Hepatocyte (in vitro differentiated cells): ENCODE results near the gene MRPL20. TPM values are rescaled to one million over a fixed set of nuclear protein-coding genes. Genes with fewer than 3 reads are reported as not detected.
"Not testable (repeated sequence)": the region's sequence is repeated elsewhere in the genome, so short reads cannot be mapped to it uniquely, and the experiment has no call there.

ENCODE experiments used
- DNase-seq: peaks from one replicate; pipeline ENCODE4 v3.0.0-alpha.2; 2016; ENCODE audit warnings: low spot score
- H2AFZ ChIP-seq: fragments of 200-600 bp; sonication (generic); 2 replicates; pipeline ENCODE4 v1.6.0; 2016; ENCODE audit warnings: antibody characterized with exemption, mild to moderate bottlenecking
- H3K27ac ChIP-seq: fragments of 200-600 bp; sonication (generic); 2 replicates; pipeline ENCODE4 v1.5.1; 2016; ENCODE audit warnings: mild to moderate bottlenecking
- H3K27me3 ChIP-seq: fragments of 200-600 bp; sonication (generic); 2 replicates; pipeline ENCODE4 v1.6.1; 2016
- H3K36me3 ChIP-seq: fragments of 200-600 bp; sonication (generic); replicated peaks from 2 replicates; pipeline ENCODE4 v1.5.1; 2016; ENCODE audit warnings: low read depth; ENCODE audit not compliant: insufficient read depth
- H3K4me1 ChIP-seq: fragments of 200-600 bp; sonication (generic); 2 replicates; pipeline ENCODE4 v1.5.1; 2016; ENCODE audit warnings: mild to moderate bottlenecking, moderate library complexity; ENCODE audit not compliant: insufficient read depth
- H3K4me2 ChIP-seq: fragments of 200-600 bp; sonication (generic); 2 replicates; pipeline ENCODE4 v1.6.0; 2016
- H3K4me3 ChIP-seq: fragments of 200-600 bp; sonication (generic); 2 replicates; pipeline ENCODE4 v1.5.1; 2016; ENCODE audit warnings: mild to moderate bottlenecking
- H3K79me2 ChIP-seq: fragments of 200-600 bp; sonication (generic); 2 replicates; pipeline ENCODE4 v1.6.0; 2017; ENCODE audit warnings: mild to moderate bottlenecking
- H3K9me2 ChIP-seq: fragments of 200-600 bp; sonication (generic); replicated peaks from 2 replicates; pipeline ENCODE4 v1.6.0; 2017; ENCODE audit warnings: mild to moderate bottlenecking; ENCODE audit not compliant: insufficient read depth
- H3K9me3 ChIP-seq: fragments of 200-600 bp; sonication (generic); 2 replicates; pipeline ENCODE4 v1.5.1; 2016; ENCODE audit warnings: low read depth, mild to moderate bottlenecking
- H4K20me1 ChIP-seq: fragments of 200-600 bp; sonication (generic); 2 replicates; pipeline ENCODE4 v1.6.0; 2016; ENCODE audit warnings: mild to moderate bottlenecking; ENCODE audit not compliant: insufficient read depth, poor library complexity, severe bottlenecking
- CTCF ChIP-seq: fragments of 200-600 bp; sonication (generic); IDR thresholded peaks from 2 replicates; pipeline ENCODE4 v1.5.1; 2016; ENCODE audit warnings: antibody characterized with exemption, mild to moderate bottlenecking; ENCODE audit not compliant: poor library complexity
- EZH2 ChIP-seq: fragments of 200-600 bp; sonication (generic); IDR thresholded peaks from 2 replicates; pipeline ENCODE4 v1.6.1; 2016; ENCODE audit warnings: antibody characterized with exemption, mild to moderate bottlenecking, borderline replicate concordance
- EZH2phosphoT487 ChIP-seq: fragments of 200-600 bp; sonication (generic); IDR thresholded peaks from one replicate; pipeline ENCODE4 v1.6.1; 2018; ENCODE audit warnings: antibody characterized with exemption, mild to moderate bottlenecking, low read depth, moderate library complexity; ENCODE audit not compliant: unreplicated experiment, severe bottlenecking
- WGBS: methylation state at CpG from one replicate; pipeline ENCODE4 v1.1.6; 2016; ENCODE audit warnings: low lambda C conversion rate; ENCODE audit errors: missing lambda C conversion rate; 5-methylcytosine and 5-hydroxymethylcytosine counted together
- polyA plus RNA-seq: library from polyadenylated mRNA; unstranded; fragments of >200 nt; fragmentation: Nextera tagmentation; extraction: Ambion mirVana; gene quantifications from 2 replicates; pipeline ENCODE4 v1.2.1, GENCODE V29; 2016
- total RNA-seq: library from RNA; depleted of rRNA; stranded (reverse); fragments of >200 nt; gene quantifications from 2 replicates; pipeline ENCODE4 v1.2.3, GENCODE V29; 2014

The MRPL20 gene
- total and polyA plus RNA-seq, 2 experiments from 2014 or later: 107 to 193 TPM

GRCh38 chr1:1418464-1419362 is 11.6 kb upstream of the MRPL20 start:
- no peaks in the 10 kb centered on the region for H3K36me3 ChIP-seq
- no peaks in the 10 kb centered on the region for H3K9me2 ChIP-seq
- no peak overlapping the region for H3K4me3 ChIP-seq
- no peak for DNase-seq
- WGBS: 92% methylated on average over 26 of the region's 26 CpGs
- H3K9me3 ChIP-seq: no peaks in the 10 kb centered on the region
- H3K79me2 ChIP-seq: no peaks in the 10 kb centered on the region
- H3K4me1 ChIP-seq: no peaks in the 10 kb centered on the region
- H3K4me2 ChIP-seq: no peak overlapping the region
- no peak for TF ChIP-seq CTCF
- no peak for TF ChIP-seq EZH2
- TF ChIP-seq EZH2phosphoT487: no peak
- H3K27ac ChIP-seq: no peak overlapping the region
- no peak overlapping the region for H2AFZ ChIP-seq
- no peaks in the 10 kb centered on the region for H4K20me1 ChIP-seq
- no peaks in the 10 kb centered on the region for H3K27me3 ChIP-seq

GRCh38 chr1:1417825-1418463 is 10.9 kb upstream of the MRPL20 start:
- not testable (repeated sequence) for H3K4me2 ChIP-seq, H3K36me3 ChIP-seq, H3K9me3 ChIP-seq, H2AFZ ChIP-seq, H3K27ac ChIP-seq, H4K20me1 ChIP-seq, H3K4me1 ChIP-seq, H3K4me3 ChIP-seq, DNase-seq, H3K9me2 ChIP-seq, H3K79me2 ChIP-seq, H3K27me3 ChIP-seq
- WGBS: 87% methylated on average over 25 of the region's 25 CpGs

- H3K4me1 ChIP-seq, H3K36me3 ChIP-seq, H3K9me2 ChIP-seq, H4K20me1 ChIP-seq, DNase-seq, H3K27me3 ChIP-seq, H2AFZ ChIP-seq, H3K4me2 ChIP-seq, H3K4me3 ChIP-seq, H3K79me2 ChIP-seq, H3K9me3 ChIP-seq, H3K27ac ChIP-seq: not testable (repeated sequence)
- WGBS: 77% methylated on average over 5 of the region's 5 CpGs
These were observed 10.3 kb upstream of the MRPL20 start for GRCh38 chr1:1417396-1417795.

GRCh38 chr1:1415751-1416150 is 8.7 kb upstream of the MRPL20 start:
- Histone ChIP-seq H3K27ac (no peak overlapping the region), H3K4me1 (no peaks in the 10 kb centered on the region), H2AFZ (no peak overlapping the region), H3K36me3 (no peaks in the 10 kb centered on the region), H3K79me2 (no peaks in the 10 kb centered on the region), H3K27me3 (no peaks in the 10 kb centered on the region), H4K20me1 (no peaks in the 10 kb centered on the region), H3K9me3 (no peaks in the 10 kb centered on the region), H3K9me2 (no peaks in the 10 kb centered on the region), H3K4me2 (no peak overlapping the region), H3K4me3 (no peak overlapping the region)
- no peak for DNase-seq
- no peak for TF ChIP-seq CTCF
- WGBS: 77% methylated on average over 13 of the region's 13 CpGs

GRCh38 chr1:1412311-1412902 is 5.3 kb upstream of the MRPL20 start:
- not testable (repeated sequence) for H3K4me2 ChIP-seq, H3K27ac ChIP-seq, DNase-seq, H3K9me3 ChIP-seq, H2AFZ ChIP-seq, H3K36me3 ChIP-seq, H3K9me2 ChIP-seq, H3K4me3 ChIP-seq, H3K27me3 ChIP-seq
- 93% methylated on average over 11 of the region's 11 CpGs for WGBS
- H4K20me1 ChIP-seq: peaks cover 13% of the 10 kb centered on the region
- peaks cover 12% of the 10 kb centered on the region for H3K4me1 ChIP-seq
- H3K79me2 ChIP-seq: peaks cover 22% of the 10 kb centered on the region
